ENCODE data around the gene NUAK1.

NUAK1 gene

GRCh38 chr12:106025129-106025528 is 113.6 kb downstream of the NUAK1 start:
- TF ChIP-seq SPI1 (IDR thresholded peaks at IDR 0.05; ENCODE audit: borderline replicate concordance, low read depth): no peak
- no peak for TF ChIP-seq GABPA (IDR thresholded peaks at IDR 0.05; ENCODE audit: low read depth)
- TF ChIP-seq CTCF (IDR thresholded peaks at IDR 0.05; ENCODE audit: insufficient read depth, low read length): no peak
- no peak for TF ChIP-seq POLR2AphosphoS5 (IDR thresholded peaks at IDR 0.05; ENCODE audit: low read depth)
- TF ChIP-seq REST (IDR thresholded peaks at IDR 0.05; ENCODE audit: insufficient replicate concordance, low read depth): no peak
- H3K27me3 ChIP-seq (ENCODE audit: insufficient read depth, poor library complexity, severe bottlenecking): no peaks in the 10 kb centered on the region
- no peak overlapping the region for H3K4me3 ChIP-seq (replicated peaks; ENCODE audit: insufficient read depth, low read length)
- no peak for DNase-seq (ENCODE audit: low read depth in 1 of 2, low spot score in 1 of 2)
- no peak overlapping the region for H3K27ac ChIP-seq (replicated peaks)

- no peak for DNase-seq (ENCODE audit: low read depth in 1 of 2, low spot score in 1 of 2)
- TF ChIP-seq GABPA (IDR thresholded peaks at IDR 0.05; ENCODE audit: low read depth) (no peak), REST (IDR thresholded peaks at IDR 0.05; ENCODE audit: insufficient replicate concordance, low read depth) (no peak), SPI1 (IDR thresholded peaks at IDR 0.05; ENCODE audit: borderline replicate concordance, low read depth) (no peak), POLR2AphosphoS5 (IDR thresholded peaks at IDR 0.05; ENCODE audit: low read depth) (no peak), CTCF (IDR thresholded peaks at IDR 0.05; ENCODE audit: insufficient read depth, low read length) (no peak)
- Histone ChIP-seq H3K27me3 (ENCODE audit: insufficient read depth, poor library complexity, severe bottlenecking) (no peaks in the 10 kb centered on the region), H3K4me3 (replicated peaks; ENCODE audit: insufficient read depth, low read length) (no peak overlapping the region), H3K27ac (replicated peaks) (no peak overlapping the region)
Observed at GRCh38 chr12:106023039-106023438, 115.7 kb downstream of the NUAK1 start.

GRCh38 chr12:106022568-106023012 is 116.2 kb downstream of the NUAK1 start:
- TF ChIP-seq REST (IDR thresholded peaks at IDR 0.05; ENCODE audit: insufficient replicate concordance, low read depth) (no peak), CTCF (IDR thresholded peaks at IDR 0.05; ENCODE audit: insufficient read depth, low read length) (no peak), SPI1 (IDR thresholded peaks at IDR 0.05; ENCODE audit: borderline replicate concordance, low read depth) (no peak), GABPA (IDR thresholded peaks at IDR 0.05; ENCODE audit: low read depth) (no peak), POLR2AphosphoS5 (IDR thresholded peaks at IDR 0.05; ENCODE audit: low read depth) (no peak)
- Histone ChIP-seq H3K27me3 (ENCODE audit: insufficient read depth, poor library complexity, severe bottlenecking) (no peaks in the 10 kb centered on the region), H3K27ac (replicated peaks) (no peak overlapping the region), H3K4me3 (replicated peaks; ENCODE audit: insufficient read depth, low read length) (no peak overlapping the region)
- no peak for DNase-seq (ENCODE audit: low read depth in 1 of 2, low spot score in 1 of 2)
